Fibroblast of gingiva (primary cell): Measurements from ENCODE around the gene ICAM1.
A peak's percentile ranks its signal among the peaks of the same experiment; 100 is the strongest.
"Not testable (repeated sequence)": the region's sequence is repeated elsewhere in the genome, so short reads cannot be mapped to it uniquely, and the experiment has no call there.

Experiments
- DNase-seq: peaks from one replicate; pipeline ENCODE4 v3.0.0-alpha.2; 2011; ENCODE audit warnings: low read depth

Gene ICAM1

GRCh38 chr19:10241826-10242449, 29.0 kb upstream of the ICAM1 start:
- DNase-seq, result not testable (repeated sequence)

- DNase-seq, result no peak
Observed at GRCh38 chr19:10243606-10244005, 27.3 kb upstream of the ICAM1 start.

GRCh38 chr19:10245189-10245939, 25.6 kb upstream of the ICAM1 start:
- DNase-seq, result no peak

GRCh38 chr19:10246511-10246910, 24.4 kb upstream of the ICAM1 start:
- no peak for DNase-seq

- DNase-seq, result peak; percentile 98
Observed at GRCh38 chr19:10251792-10252694, 18.9 kb upstream of the ICAM1 start, which contains the start of gene MRPL4. Gene MRPL4, plus strand, starts transcription at chr19:10252214. Its CDS starts 40 bp downstream, at chr19:10252254.

- no peak for DNase-seq
Observed at GRCh38 chr19:10252707-10253106, 18.2 kb upstream of the ICAM1 start.

- DNase-seq, result no peak
Observed at GRCh38 chr19:10254244-10254643, 16.7 kb upstream of the ICAM1 start.

GRCh38 chr19:10255358-10255757, 15.6 kb upstream of the ICAM1 start:
- DNase-seq, result no peak

GRCh38 chr19:10256551-10256950, 14.4 kb upstream of the ICAM1 start:
- DNase-seq, result no peak

GRCh38 chr19:10256970-10257615, 13.8 kb upstream of the ICAM1 start:
- DNase-seq, result no peak

- no peak for DNase-seq
Observed at GRCh38 chr19:10258080-10258710, 12.7 kb upstream of the ICAM1 start.

GRCh38 chr19:10259162-10259905, 11.6 kb upstream of the ICAM1 start:
- DNase-seq, result peak; percentile 74

GRCh38 chr19:10260141-10260584, 10.8 kb upstream of the ICAM1 start:
- no peak for DNase-seq

- DNase-seq, result no peak
Observed at GRCh38 chr19:10262771-10263170, 8.1 kb upstream of the ICAM1 start.

- no peak for DNase-seq
Observed at GRCh38 chr19:10266706-10267105, 4.2 kb upstream of the ICAM1 start.

- DNase-seq, result no peak
Observed at GRCh38 chr19:10268071-10268470, 2.8 kb upstream of the ICAM1 start.

GRCh38 chr19:10269333-10270179, 1.4 kb upstream of the ICAM1 start:
- peak; percentile 55 for DNase-seq

- DNase-seq, result no peak
Observed at GRCh38 chr19:10270180-10270615, 722 bp upstream of the ICAM1 start.

- DNase-seq, result no peak
Observed at GRCh38 chr19:10271543-10272086, 695 bp downstream of the ICAM1 start.
